Neural cell (in vitro differentiated cells): ENCODE measurements around the gene PPP1R9B. TPM values are rescaled to one million over a fixed set of nuclear protein-coding genes. Genes with fewer than 3 reads are reported as not detected.
A peak's percentile ranks its signal among the peaks of the same experiment; 100 is the strongest.

Experiments
- H2AFZ ChIP-seq: fragments of 200-600, 300-800 bp; sonication (generic), shearing (Covaris generic); 2 replicates; pipeline ENCODE4 v1.6.0; 2014; ENCODE audit warnings: low read depth, mild to moderate bottlenecking, antibody characterized with exemption, low read length, moderate library complexity
- H3F3A ChIP-seq: fragments of 200-600 bp; shearing (Covaris generic); 2 replicates; pipeline ENCODE4 v1.6.1; 2016; ENCODE audit warnings: mild to moderate bottlenecking, moderate library complexity, mixed read lengths, antibody characterized with exemption, low read length; ENCODE audit not compliant: insufficient read depth, poor library complexity, severe bottlenecking
- H3K27ac ChIP-seq: fragments of 200-600, 300-800 bp; sonication (generic), shearing (Covaris generic); 2 replicates; pipeline ENCODE4 v1.5.1; 2014; ENCODE audit warnings: mild to moderate bottlenecking, low read length, moderate library complexity
- H3K27me3 ChIP-seq: fragments of 300-800, 200-600 bp; sonication (generic), shearing (Covaris generic); 2 replicates; pipeline ENCODE4 v1.6.0; 2014; ENCODE audit warnings: mild to moderate bottlenecking, low read depth, low read length, moderate library complexity; ENCODE audit not compliant: insufficient read depth
- H3K36me3 ChIP-seq: fragments of 300-800, 200-600 bp; sonication (generic), shearing (Covaris generic); 2 replicates; pipeline ENCODE4 v1.5.1; 2014; ENCODE audit warnings: mild to moderate bottlenecking, antibody characterized with exemption, low read length, moderate library complexity; ENCODE audit not compliant: insufficient read depth
- H3K4me2 ChIP-seq: fragments of 300-800, 200-600 bp; sonication (generic), shearing (Covaris generic); 2 replicates; pipeline ENCODE4 v1.6.0; 2014; ENCODE audit warnings: mild to moderate bottlenecking, low read length
- H3K4me3 ChIP-seq: fragments of 300-800, 200-600 bp; sonication (generic), shearing (Covaris generic); 2 replicates; pipeline ENCODE4 v1.5.1; 2014; ENCODE audit warnings: mild to moderate bottlenecking, low read length, moderate library complexity
- H3K79me2 ChIP-seq: fragments of 200-600 bp; shearing (Covaris generic); replicated peaks from 2 replicates; pipeline ENCODE4 v1.6.0; 2014; ENCODE audit warnings: mild to moderate bottlenecking, low read length, moderate library complexity; ENCODE audit not compliant: insufficient read depth
- H3K9ac ChIP-seq: fragments of 300-800, 200-600 bp; sonication (generic), shearing (Covaris generic); 2 replicates; pipeline ENCODE4 v1.6.1; 2016; ENCODE audit warnings: mild to moderate bottlenecking, low read length, mixed read lengths
- H3K9me2 ChIP-seq: fragments of 200-600 bp; shearing (Covaris generic); 2 replicates; pipeline ENCODE4 v1.6.1; 2016; ENCODE audit warnings: mild to moderate bottlenecking, low read length, mixed read lengths; ENCODE audit not compliant: insufficient read depth
- H3K9me3 ChIP-seq: fragments of 200-600, 300-800 bp; sonication (generic), shearing (Covaris generic); 2 replicates; pipeline ENCODE4 v1.6.1; 2016; ENCODE audit warnings: mild to moderate bottlenecking, mixed run types, low read length, moderate library complexity, mixed read lengths
- H4K20me1 ChIP-seq: fragments of 200-600 bp; shearing (Covaris generic); 2 replicates; pipeline ENCODE4 v1.6.1; 2016; ENCODE audit warnings: mild to moderate bottlenecking, mixed run types; ENCODE audit not compliant: insufficient read depth
- EP300 ChIP-seq: fragments of 450-650 bp; conservative IDR thresholded peaks from 2 replicates; pipeline ENCODE4 v1.6.1; 2014; ENCODE audit warnings: antibody characterized with exemption, mild to moderate bottlenecking, moderate library complexity; ENCODE audit not compliant: poor library complexity, severe bottlenecking
- EZH2 ChIP-seq: fragments of 200-600, 300-800 bp; shearing (Covaris generic), sonication (generic); IDR thresholded peaks from 2 replicates; pipeline ENCODE4 v1.6.1; 2014; ENCODE audit warnings: antibody characterized with exemption, low read length, borderline replicate concordance, mild to moderate bottlenecking; ENCODE audit not compliant: insufficient read depth, poor library complexity, severe bottlenecking
- MXI1 ChIP-seq: fragments of 450-650 bp; conservative IDR thresholded peaks from 2 replicates; pipeline ENCODE4 v1.6.1; 2014; ENCODE audit warnings: antibody characterized with exemption, mild to moderate bottlenecking; ENCODE audit not compliant: poor library complexity, severe bottlenecking
- POLR2AphosphoS5 ChIP-seq: IDR thresholded peaks from 2 replicates; pipeline ENCODE4 v1.6.1; 2012
- RAD21 ChIP-seq: fragments of 450-650 bp; conservative IDR thresholded peaks from 2 replicates; pipeline ENCODE4 v1.6.1; 2014; ENCODE audit warnings: antibody characterized with exemption, mild to moderate bottlenecking, moderate library complexity
- SMC3 ChIP-seq: fragments of 450-650 bp; conservative IDR thresholded peaks from 2 replicates; pipeline ENCODE4 v1.6.1; 2014; ENCODE audit warnings: antibody characterized with exemption, mild to moderate bottlenecking, moderate library complexity; ENCODE audit not compliant: poor library complexity
- TAF1 ChIP-seq: IDR thresholded peaks from 2 replicates; pipeline ENCODE4 v1.6.1; 2012; ENCODE audit warnings: low read depth
- polyA minus RNA-seq: library from RNA; depleted of rRNA, polyadenylated mRNA; stranded (reverse); fragments of >200 nt; gene quantifications from 2 replicates; pipeline ENCODE4 v1.2.3, GENCODE V29; 2014
- polyA plus RNA-seq: library from polyadenylated mRNA; depleted of rRNA; stranded (reverse); fragments of >200 nt; gene quantifications from 2 replicates; pipeline ENCODE4 v1.2.3, GENCODE V29; 2014
- TF ChIP-seq, protein P1 (sequence below): fragments of 450-650 bp; IDR thresholded peaks from 2 replicates; pipeline ENCODE4 v1.5.1; 2014; ENCODE audit warnings: antibody characterized with exemption, mild to moderate bottlenecking, moderate library complexity; ENCODE audit not compliant: poor library complexity, severe bottlenecking

Gene PPP1R9B, protein sequence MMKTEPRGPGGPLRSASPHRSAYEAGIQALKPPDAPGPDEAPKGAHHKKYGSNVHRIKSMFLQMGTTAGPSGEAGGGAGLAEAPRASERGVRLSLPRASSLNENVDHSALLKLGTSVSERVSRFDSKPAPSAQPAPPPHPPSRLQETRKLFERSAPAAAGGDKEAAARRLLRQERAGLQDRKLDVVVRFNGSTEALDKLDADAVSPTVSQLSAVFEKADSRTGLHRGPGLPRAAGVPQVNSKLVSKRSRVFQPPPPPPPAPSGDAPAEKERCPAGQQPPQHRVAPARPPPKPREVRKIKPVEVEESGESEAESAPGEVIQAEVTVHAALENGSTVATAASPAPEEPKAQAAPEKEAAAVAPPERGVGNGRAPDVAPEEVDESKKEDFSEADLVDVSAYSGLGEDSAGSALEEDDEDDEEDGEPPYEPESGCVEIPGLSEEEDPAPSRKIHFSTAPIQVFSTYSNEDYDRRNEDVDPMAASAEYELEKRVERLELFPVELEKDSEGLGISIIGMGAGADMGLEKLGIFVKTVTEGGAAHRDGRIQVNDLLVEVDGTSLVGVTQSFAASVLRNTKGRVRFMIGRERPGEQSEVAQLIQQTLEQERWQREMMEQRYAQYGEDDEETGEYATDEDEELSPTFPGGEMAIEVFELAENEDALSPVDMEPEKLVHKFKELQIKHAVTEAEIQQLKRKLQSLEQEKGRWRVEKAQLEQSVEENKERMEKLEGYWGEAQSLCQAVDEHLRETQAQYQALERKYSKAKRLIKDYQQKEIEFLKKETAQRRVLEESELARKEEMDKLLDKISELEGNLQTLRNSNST
- polyA plus RNA-seq, result 29.2 and 30.5 TPM in 2 replicates
- polyA minus RNA-seq, result 56.8 and 70.1 TPM in 2 replicates

DNA sequence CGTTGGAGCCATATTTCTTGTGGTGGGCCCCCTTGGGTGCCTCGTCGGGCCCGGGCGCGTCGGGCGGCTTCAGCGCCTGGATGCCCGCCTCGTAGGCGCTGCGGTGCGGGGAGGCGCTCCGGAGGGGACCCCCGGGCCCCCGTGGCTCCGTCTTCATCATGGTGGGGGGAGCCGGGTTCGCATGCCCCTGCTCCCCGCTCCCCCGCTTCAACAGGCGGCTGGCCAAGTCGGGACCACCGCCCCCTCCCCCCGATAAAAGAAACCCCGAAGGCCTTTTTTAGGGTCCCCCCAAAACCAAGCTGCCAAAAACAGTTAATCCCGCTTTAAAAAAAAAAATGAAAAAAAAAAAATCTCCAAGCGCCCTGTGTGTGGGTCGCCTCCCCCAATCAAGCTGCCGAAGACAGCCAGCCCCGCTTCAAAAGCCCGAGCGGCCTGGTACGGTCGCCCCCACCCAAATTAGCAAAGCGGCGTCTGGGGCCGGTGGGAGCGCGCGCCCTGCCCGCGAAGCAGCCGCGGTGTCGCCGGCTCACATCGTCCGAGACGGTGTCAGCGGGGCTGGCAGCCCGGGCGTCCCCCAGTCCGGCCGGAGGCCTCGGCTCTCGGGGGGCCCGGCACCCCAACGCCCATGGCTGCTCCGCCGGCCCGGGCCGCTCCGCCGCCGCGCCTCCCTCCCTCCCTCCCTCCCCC, at the start of gene PPP1R9B:
Gene PPP1R9B, minus strand, starts transcription at position 324 of the 687 bp plus-strand sequence. Its CDS starts 164 bp downstream, at position 160.
- H2AFZ ChIP-seq, result no peak within 1 kb of the TSS
- H3K27me3 ChIP-seq, result no peaks in the 10 kb centered on the region
- TF ChIP-seq MXI1 (peak; percentile 19), EZH2 (no peak)
- H3K9me2 ChIP-seq, result no peaks in the 10 kb centered on the region
- H4K20me1 ChIP-seq, result peaks cover 39% of the 10 kb centered on the region
- peak within 1 kb of the TSS; percentile 91 for H3K4me3 ChIP-seq
- peak within 1 kb of the TSS; percentile 82 for H3K4me2 ChIP-seq
- no peaks in the 10 kb centered on the region for H3F3A ChIP-seq
- no peaks in the 10 kb centered on the region for H3K9me3 ChIP-seq
- peak within 1 kb of the TSS; percentile 89 for H3K27ac ChIP-seq
- no peaks in the 10 kb centered on the region for H3K36me3 ChIP-seq
- H3K79me2 ChIP-seq, result peaks cover 43% of the 10 kb centered on the region
- H3K9ac ChIP-seq, result peak within 1 kb of the TSS; percentile 94

DNA sequence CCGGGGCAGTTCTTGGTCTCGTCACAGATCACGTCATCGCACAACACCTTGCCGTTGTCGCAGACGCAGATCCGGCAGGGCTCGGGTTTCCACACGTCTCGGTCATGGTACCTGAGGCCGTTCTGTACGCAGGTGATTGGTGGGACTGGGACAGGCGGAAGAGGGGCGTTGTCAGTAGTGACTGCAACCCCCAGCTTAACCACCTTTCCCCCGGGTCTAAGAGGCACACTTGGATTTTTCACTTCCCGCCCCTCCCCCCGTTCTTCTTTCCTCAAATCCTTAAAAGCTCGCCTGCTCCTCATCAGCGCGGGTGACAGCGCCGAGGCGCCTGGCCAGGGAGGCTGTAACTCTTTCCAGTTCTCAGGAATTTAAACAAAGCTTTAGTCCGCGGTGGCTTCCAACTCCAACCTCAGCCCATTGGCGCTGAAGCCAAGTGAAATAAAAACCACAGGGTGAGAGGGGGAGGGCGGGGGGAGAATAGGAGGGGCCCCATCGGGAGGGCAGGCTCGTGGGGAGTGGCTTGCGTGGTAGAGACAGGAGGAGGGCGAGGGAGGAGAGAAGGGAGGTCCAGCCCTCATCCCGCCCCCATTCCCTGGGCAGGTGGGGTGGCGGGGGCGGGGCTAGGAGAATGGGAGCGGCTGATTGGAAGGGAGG, 49.5 kb upstream of the PPP1R9B start:
- H3K4me2 ChIP-seq, result no peak overlapping the region
- H3K36me3 ChIP-seq, result no peaks in the 10 kb centered on the region
- no peaks in the 10 kb centered on the region for H3K9me3 ChIP-seq
- H3K4me3 ChIP-seq, result peak overlapping the region; percentile 66
- no peaks in the 10 kb centered on the region for H3F3A ChIP-seq
- no peaks in the 10 kb centered on the region for H3K79me2 ChIP-seq
- no peak overlapping the region for H3K9ac ChIP-seq
- no peaks in the 10 kb centered on the region for H3K9me2 ChIP-seq
- no peak overlapping the region for H3K27ac ChIP-seq
- H4K20me1 ChIP-seq, result no peaks in the 10 kb centered on the region
- no peak overlapping the region for H2AFZ ChIP-seq
- TF ChIP-seq SMC3, result no peak
- no peak for TF ChIP-seq EP300
- TF ChIP-seq POLR2AphosphoS5, result no peak
- no peak for TF ChIP-seq RAD21
- no peak for TF ChIP-seq TAF1
- TF ChIP-seq, protein P1, sequence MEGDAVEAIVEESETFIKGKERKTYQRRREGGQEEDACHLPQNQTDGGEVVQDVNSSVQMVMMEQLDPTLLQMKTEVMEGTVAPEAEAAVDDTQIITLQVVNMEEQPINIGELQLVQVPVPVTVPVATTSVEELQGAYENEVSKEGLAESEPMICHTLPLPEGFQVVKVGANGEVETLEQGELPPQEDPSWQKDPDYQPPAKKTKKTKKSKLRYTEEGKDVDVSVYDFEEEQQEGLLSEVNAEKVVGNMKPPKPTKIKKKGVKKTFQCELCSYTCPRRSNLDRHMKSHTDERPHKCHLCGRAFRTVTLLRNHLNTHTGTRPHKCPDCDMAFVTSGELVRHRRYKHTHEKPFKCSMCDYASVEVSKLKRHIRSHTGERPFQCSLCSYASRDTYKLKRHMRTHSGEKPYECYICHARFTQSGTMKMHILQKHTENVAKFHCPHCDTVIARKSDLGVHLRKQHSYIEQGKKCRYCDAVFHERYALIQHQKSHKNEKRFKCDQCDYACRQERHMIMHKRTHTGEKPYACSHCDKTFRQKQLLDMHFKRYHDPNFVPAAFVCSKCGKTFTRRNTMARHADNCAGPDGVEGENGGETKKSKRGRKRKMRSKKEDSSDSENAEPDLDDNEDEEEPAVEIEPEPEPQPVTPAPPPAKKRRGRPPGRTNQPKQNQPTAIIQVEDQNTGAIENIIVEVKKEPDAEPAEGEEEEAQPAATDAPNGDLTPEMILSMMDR, result no peak
- TF ChIP-seq EZH2, result no peak
- peaks cover 42% of the 10 kb centered on the region for H3K27me3 ChIP-seq
